PC-3 (cell line): ENCODE results near the gene AEBP1. TPM values are rescaled to one million over a fixed set of nuclear protein-coding genes. Genes with fewer than 3 reads are reported as not detected.

Experiments
- ATAC-seq: fragments of 200-7000 bp; cut with Tn5 transposase; 2 replicates; pipeline ENCODE4 v1.9.1; 2020; ENCODE audit warnings: mild to moderate bottlenecking, moderate library complexity
- BruUV-seq: library from RNA; stranded (reverse); fragments of 400-500 nt; replicated peaks from 2 replicates; lab custom pipeline; 2021; lab: Mats Ljungman, UMichigan
- CTCF ChIA-PET: fragments of 300-600 bp; sonication (Branson Sonifier 250); formaldehyde crosslinking; loops from one replicate; lab custom pipeline; 2022; ENCODE audit warnings: antibody characterized with exemption; lab: Charles Lee
- POLR2A ChIA-PET: fragments of 300-600 bp; sonication (Branson Sonifier 250); formaldehyde crosslinking; loops from one replicate; lab custom pipeline; 2022; ENCODE audit warnings: antibody characterized with exemption; ENCODE audit not compliant: unreplicated experiment; lab: Charles Lee
- DNase-seq: peaks from one replicate; pipeline ENCODE4 v3.0.0-alpha.2; 2015
- H2AFZ ChIP-seq: fragments of 300-600 bp; sonication (generic); 2 replicates; pipeline ENCODE4 v1.6.0; 2016; ENCODE audit warnings: antibody characterized with exemption, low read length
- H3F3A ChIP-seq: fragments of 300-600 bp; sonication (generic); one replicate; pipeline ENCODE4 v1.6.0; 2017; ENCODE audit warnings: antibody characterized with exemption, low read length, control low read depth, mild to moderate bottlenecking; ENCODE audit not compliant: unreplicated experiment
- H3K27ac ChIP-seq: fragments of 300-600 bp; sonication (generic); 2 replicates; pipeline ENCODE4 v1.5.1; 2016; ENCODE audit warnings: mild to moderate bottlenecking, low read length
- H3K27me3 ChIP-seq: fragments of 300-600 bp; sonication (generic); 2 replicates; pipeline ENCODE4 v1.6.1; 2016; ENCODE audit warnings: low read length, mixed read lengths
- H3K36me3 ChIP-seq: fragments of 300-600 bp; sonication (generic); 2 replicates; pipeline ENCODE4 v1.6.1; 2016; ENCODE audit warnings: low read depth, mixed run types, low read length, mixed read lengths
- H3K4me1 ChIP-seq: fragments of 300-600 bp; sonication (generic); 2 replicates; pipeline ENCODE4 v1.5.1; 2016; ENCODE audit warnings: low read length; ENCODE audit not compliant: insufficient read depth
- H3K4me2 ChIP-seq: fragments of 300-600 bp; sonication (generic); 2 replicates; pipeline ENCODE4 v1.6.0; 2016; ENCODE audit warnings: low read length
- H3K4me3 ChIP-seq: fragments of 300-600 bp; sonication (generic); 2 replicates; pipeline ENCODE4 v1.5.1; 2016; ENCODE audit warnings: mild to moderate bottlenecking, low read length, mixed read lengths
- H3K79me2 ChIP-seq: fragments of 300-600 bp; sonication (generic); 2 replicates; pipeline ENCODE4 v1.6.1; 2017; ENCODE audit warnings: low read length, mixed read lengths
- H3K9ac ChIP-seq: fragments of 300-600 bp; sonication (generic); 2 replicates; pipeline ENCODE4 v1.6.0; 2016; ENCODE audit warnings: mild to moderate bottlenecking, low read length
- H3K9me2 ChIP-seq: fragments of 300-600 bp; sonication (generic); replicated peaks from 2 replicates; pipeline ENCODE4 v1.6.1; 2016; ENCODE audit warnings: mixed run types, low read length, mixed read lengths
- H3K9me3 ChIP-seq: fragments of 300-600 bp; sonication (generic); 2 replicates; pipeline ENCODE4 v1.6.1; 2016; ENCODE audit warnings: low read length, mixed read lengths
- H4K20me1 ChIP-seq: fragments of 300-600 bp; sonication (generic); 2 replicates; pipeline ENCODE4 v1.6.1; 2016; ENCODE audit warnings: low read length, mixed read lengths
- CTCF ChIP-seq: fragments of 300-600 bp; sonication (generic); conservative IDR thresholded peaks from 2 replicates; pipeline ENCODE4 v1.5.1; 2017; ENCODE audit warnings: antibody characterized with exemption, low read depth, mild to moderate bottlenecking, low read length
- EZH2 ChIP-seq: fragments of 300-600 bp; sonication (generic); IDR thresholded peaks from one replicate; pipeline ENCODE4 v1.6.1; 2017; ENCODE audit warnings: antibody characterized with exemption, mild to moderate bottlenecking, low read length; ENCODE audit not compliant: unreplicated experiment
- EZH2phosphoT487 ChIP-seq: fragments of 300-600 bp; sonication (generic); IDR thresholded peaks from 2 replicates; pipeline ENCODE4 v1.6.1; 2018; ENCODE audit warnings: mild to moderate bottlenecking, antibody characterized with exemption, low read length, borderline replicate concordance
- intact Hi-C: fragments of 100-400 bp; cut with micrococcal nuclease; formaldehyde crosslinking; loops from 2 replicates; pipeline ENCODE4 v1.9.0; 2023
- total RNA-seq: library from RNA; depleted of rRNA; stranded (reverse); fragments of >200 nt; gene quantifications from 2 replicates; pipeline ENCODE4 v1.2.3, GENCODE V29; 2014

The AEBP1 gene
- total RNA-seq, 1 experiment from 2014 or later, result not detected

GRCh38 chr7:44060948-44061644 lies 43.0 kb upstream of the AEBP1 start:
- intact Hi-C loops, result no loop called here
- Histone ChIP-seq H3K27ac (no peak overlapping the region), H3K36me3 (peaks cover 39% of the 10 kb centered on the region; the same call in 1 of the 2 replicates), H3K79me2 (0 out of 2 replicates have a peak, but pooled peaks cover under 1% of the 10 kb centered on the region), H3K4me2 (no peak overlapping the region), H4K20me1 (no peaks in the 10 kb centered on the region; the same call in 1 of the 2 replicates), H3F3A (no peaks in the 10 kb centered on the region), H3K9me3 (no peaks in the 10 kb centered on the region), H3K4me3 (no peak overlapping the region), H3K27me3 (no peaks in the 10 kb centered on the region), H3K9me2 (no peaks in the 10 kb centered on the region), H3K9ac (no peak overlapping the region), H2AFZ (no peak overlapping the region), H3K4me1 (no peaks in the 10 kb centered on the region)
- TF ChIP-seq EZH2, result no peak
- TF ChIP-seq EZH2phosphoT487, result no peak
- no peak for TF ChIP-seq CTCF
- CTCF ChIA-PET, result no interaction called here
- no peak for ATAC-seq
- POLR2A ChIA-PET, result no interaction called here
- no TSS peak for BruUV-seq
- DNase-seq, result no peak

GRCh38 chr7:44061645-44062179 lies 42.4 kb upstream of the AEBP1 start:
- Histone ChIP-seq H3K9ac (no peak overlapping the region), H3K79me2 (no peaks in the 10 kb centered on the region), H3F3A (no peaks in the 10 kb centered on the region), H2AFZ (no peak overlapping the region), H3K27ac (no peak overlapping the region), H3K4me3 (no peak overlapping the region), H3K9me3 (no peaks in the 10 kb centered on the region), H3K27me3 (no peaks in the 10 kb centered on the region), H3K4me1 (no peaks in the 10 kb centered on the region), H3K36me3 (peaks cover 33% of the 10 kb centered on the region; the same call in 1 of the 2 replicates), H3K4me2 (no peak overlapping the region), H4K20me1 (no peaks in the 10 kb centered on the region), H3K9me2 (no peaks in the 10 kb centered on the region)
- intact Hi-C loops, result no loop called here
- ChIA-PET CTCF (no interaction called here), POLR2A (no interaction called here)
- no peak for ATAC-seq
- TSS peak; percentile 2 for BruUV-seq
- TF ChIP-seq CTCF, result no peak
- TF ChIP-seq EZH2, result no peak
- TF ChIP-seq EZH2phosphoT487, result no peak
- DNase-seq, result no peak
